Activated T-cell treated with anti-CD3 and anti-CD28 coated beads, Interleukin-2, amount 50 U/mL, for 48 hours (primary cell): ENCODE data around the gene MDGA2.
"Not testable (repeated sequence)": the region's sequence is repeated elsewhere in the genome, so short reads cannot be mapped to it uniquely, and the experiment has no call there.

Source experiments
- DNase-seq, 2 experiments: peaks; one replicate each; pipeline ENCODE4 v3.0.0-alpha.2; 2020

The MDGA2 gene

DNA sequence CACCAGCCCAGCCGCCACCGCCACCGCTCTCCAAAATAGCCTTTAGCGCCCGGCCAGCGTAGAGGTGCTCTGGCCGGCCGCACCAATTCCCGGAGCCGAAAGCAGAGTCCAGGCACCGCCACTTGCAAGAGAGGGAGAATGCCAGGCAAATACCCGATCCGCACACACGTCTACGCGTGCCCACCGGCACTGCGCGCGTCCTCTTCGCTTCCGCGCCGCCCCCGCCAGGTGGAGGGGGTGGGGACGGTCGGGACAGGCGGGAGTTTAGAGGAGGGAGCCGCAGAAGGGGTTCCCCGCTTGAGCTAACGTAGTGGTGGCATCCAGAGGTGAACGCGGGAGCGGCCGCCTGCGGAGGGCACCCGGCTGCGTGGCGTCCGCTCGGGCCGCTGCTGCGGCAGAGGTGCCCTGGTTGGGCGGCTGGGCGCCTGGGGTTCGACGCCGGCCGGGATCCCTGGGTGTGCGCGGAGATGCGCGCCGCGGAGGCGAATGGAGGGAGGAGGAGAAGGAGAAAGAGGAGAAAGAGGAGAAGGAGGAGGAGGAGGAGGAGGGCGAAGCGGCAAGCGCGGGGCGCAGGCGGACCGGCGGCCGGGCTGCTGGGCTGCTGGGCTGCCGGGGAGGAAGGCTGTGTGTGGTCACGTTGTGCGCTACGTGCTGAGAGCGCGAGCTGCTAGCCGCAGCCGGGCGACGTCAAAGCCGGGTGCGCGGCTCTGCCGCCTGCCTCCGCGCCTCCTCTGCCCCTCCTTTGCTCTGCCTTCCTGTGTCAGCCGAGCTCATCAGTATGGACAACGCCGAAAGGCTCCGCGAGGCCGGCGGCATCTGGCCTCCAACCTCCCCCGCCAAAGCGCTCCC is at the start of gene MDGA2:
Gene MDGA2, minus strand, starts transcription at position 140 of the 849 bp plus-strand sequence.
- DNase-seq: peak; percentile 17 to 19

DNA sequence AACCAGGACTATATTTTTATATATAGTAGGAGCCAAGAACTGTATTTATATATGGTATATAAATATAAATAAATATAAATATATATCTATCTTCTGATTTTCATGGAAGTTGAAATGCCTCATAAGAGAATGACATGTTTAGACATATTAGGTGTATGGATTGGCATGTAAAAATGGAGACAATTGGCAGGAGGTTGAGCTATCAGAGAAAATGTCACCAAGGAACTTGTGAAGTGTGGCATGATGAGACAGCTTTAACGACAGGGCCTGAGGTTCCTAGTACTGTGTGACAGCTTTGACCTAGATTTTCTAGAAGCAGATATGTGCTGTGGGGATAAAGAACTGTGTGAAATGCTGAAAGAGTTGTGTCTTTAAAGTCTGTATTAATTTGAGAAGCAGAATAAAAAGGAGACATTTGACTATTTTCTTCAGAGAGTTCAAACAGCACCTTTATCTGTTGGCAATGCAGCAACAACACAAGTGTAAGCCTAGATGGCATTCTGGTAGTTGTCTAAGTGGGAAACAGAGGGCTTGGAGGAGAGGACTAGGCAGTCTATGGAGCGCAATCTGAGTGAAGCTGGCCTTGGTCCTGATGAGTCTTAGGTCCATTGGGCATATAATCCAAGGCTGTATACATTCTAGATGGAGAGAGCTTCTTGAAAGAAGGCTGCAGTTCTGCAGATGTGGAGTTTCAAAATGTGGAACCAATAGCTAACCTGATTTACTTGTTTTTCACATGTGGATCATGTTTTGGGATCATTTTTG is 47.7 kb upstream of the MDGA2 start:
- DNase-seq: no peak

DNA sequence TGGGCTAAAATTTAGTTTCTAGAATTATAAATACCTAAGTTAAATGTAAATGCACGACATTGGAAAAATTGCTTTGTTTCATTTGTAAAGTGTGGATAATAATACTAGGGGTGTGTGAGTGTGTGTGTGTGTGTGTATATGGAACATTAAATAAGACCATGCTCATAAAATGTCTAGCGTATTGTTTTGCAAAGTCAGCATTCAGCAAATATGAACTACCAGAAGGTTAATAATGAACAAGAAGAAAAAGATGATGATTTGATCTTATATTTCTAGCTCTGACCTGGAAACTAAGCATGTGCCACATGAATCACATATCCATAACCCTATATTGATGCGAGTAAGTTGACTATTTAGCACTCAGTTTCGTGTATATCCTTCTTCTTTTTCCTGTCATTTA is 44.9 kb upstream of the MDGA2 start:
- DNase-seq: no peak

DNA sequence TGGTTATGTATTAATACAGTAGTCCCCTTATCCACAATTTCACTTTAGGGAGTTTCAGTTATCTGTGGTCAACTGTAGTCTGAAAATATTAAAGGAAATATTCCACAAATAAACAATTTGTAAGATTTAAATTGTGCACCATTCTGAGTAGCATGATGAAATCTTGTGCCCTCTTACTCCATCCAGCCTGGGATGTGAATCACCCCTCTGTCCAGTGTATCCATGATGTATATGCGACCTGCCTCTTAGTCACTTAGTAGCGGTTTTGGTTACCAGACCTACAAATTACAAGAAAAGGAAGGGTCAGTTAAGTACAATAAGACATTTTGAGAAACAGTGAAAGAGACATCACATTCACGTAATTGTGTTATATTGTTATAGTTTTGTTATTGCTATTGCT is 39.9 kb upstream of the MDGA2 start:
- DNase-seq: no peak

DNA sequence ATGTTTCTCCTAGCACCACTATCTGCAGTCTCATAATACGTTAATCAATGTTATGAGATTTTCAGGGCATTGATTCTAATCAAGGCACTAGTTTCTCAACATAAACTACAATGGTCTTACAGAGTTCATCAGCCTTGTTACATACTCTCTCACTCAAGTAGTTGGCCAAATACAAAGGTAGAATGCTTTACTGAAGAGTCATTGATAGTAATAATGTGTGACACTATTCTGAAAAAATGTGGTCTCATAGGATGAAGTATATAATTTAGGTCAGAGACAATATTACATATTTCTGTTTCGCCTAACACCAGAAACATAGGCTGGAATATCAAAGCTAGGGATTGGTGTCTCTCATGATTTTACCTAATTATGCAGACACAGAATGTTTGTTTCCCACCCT is 35.2 kb upstream of the MDGA2 start:
- no peak for DNase-seq

DNA sequence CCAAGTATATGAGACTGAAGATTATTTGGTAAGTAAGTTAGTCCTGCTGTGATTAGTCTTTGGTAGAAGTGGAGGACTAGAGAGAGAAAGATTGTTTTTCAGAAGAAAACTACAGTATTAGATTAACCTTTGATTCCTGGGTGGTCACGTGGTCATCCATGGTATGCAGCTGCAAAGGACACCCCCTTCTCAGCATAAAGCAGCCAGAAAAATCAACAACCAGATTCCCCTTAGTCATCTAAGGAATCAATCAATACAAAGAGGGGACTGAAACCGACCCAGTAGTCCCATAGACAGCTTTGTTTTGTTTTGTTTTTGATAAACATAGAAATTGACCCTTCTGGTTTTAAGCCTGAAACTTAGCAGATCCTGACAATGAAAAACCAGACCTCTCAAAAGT is 30.3 kb upstream of the MDGA2 start:
- DNase-seq: no peak

DNA sequence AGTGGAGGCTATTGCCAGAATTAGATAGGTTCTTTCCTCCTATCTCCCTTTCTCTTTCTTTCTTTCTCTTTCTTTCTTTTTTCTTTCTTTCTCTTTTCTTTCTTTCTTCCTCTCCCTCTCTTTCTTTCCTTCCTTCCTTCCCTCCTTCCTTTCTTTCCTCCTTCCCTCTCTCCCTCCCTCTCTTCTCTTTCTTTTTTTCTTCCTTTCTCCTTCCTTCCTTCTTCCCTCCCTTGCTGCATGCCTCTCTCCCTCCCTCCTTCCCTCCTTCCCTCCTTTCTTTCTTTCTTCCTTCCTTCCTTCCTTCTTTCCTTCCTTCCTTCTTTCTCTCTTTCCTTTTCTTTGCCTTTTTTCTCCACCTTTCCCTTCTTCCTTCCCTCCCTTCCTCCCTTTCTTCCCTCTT is 16.4 kb upstream of the MDGA2 start:
- DNase-seq: no peak

DNA sequence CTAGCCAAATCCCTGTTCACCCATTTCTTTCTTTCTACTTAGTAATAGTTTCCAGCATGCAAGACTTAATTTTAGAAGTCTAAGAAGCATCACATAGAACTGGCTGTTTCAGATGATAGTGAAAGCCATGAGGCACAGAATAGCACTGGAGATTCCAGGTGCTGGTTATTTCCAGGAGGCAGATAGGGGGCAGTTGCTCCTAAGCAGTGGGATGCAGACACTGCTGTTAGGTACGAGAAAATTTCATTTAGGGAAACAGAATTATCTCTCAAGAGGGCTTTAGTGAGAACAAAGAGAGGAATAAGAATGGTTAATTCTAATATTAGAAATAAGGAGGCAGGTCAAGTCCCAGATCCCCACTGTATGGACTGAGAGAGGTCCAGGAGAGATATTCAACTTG is 3.6 kb upstream of the MDGA2 start:
- DNase-seq: no peak

DNA sequence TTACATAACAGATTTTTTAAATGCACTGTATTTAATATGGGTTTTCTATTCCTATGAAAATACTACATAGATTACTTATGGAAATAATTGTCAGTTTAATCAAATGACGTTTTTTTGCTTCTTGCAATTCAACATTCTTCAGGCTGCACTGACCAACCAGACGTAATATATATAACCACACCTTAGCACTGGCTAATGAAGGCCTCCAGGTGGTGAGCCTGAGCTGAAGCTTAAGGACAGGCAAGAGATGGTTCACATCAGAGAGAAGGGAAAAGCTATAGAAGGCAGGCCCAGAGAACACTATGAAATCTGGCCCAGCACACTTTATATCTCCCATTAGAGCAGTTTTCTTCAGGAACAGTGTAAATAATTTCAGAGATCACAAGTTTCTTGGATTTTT is 2.8 kb upstream of the MDGA2 start:
- no peak for DNase-seq

DNA sequence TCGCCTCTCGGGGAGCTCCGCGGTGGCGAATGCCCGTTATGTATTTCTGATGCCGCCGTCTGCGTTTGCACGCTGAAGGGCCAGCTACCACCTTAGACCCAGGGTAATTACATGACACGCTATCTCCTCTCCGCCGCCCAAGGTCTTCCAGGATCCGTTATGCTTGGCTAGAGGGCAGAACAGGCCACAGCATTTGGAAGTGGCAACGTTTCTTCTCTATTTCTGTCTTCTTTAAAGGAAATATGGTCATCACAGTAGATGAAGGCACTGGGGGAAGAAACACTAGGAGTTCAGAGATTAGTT is 861 bp upstream of the MDGA2 start:
- peak in 1 of 2 experiments; percentile 14 for DNase-seq

DNA sequence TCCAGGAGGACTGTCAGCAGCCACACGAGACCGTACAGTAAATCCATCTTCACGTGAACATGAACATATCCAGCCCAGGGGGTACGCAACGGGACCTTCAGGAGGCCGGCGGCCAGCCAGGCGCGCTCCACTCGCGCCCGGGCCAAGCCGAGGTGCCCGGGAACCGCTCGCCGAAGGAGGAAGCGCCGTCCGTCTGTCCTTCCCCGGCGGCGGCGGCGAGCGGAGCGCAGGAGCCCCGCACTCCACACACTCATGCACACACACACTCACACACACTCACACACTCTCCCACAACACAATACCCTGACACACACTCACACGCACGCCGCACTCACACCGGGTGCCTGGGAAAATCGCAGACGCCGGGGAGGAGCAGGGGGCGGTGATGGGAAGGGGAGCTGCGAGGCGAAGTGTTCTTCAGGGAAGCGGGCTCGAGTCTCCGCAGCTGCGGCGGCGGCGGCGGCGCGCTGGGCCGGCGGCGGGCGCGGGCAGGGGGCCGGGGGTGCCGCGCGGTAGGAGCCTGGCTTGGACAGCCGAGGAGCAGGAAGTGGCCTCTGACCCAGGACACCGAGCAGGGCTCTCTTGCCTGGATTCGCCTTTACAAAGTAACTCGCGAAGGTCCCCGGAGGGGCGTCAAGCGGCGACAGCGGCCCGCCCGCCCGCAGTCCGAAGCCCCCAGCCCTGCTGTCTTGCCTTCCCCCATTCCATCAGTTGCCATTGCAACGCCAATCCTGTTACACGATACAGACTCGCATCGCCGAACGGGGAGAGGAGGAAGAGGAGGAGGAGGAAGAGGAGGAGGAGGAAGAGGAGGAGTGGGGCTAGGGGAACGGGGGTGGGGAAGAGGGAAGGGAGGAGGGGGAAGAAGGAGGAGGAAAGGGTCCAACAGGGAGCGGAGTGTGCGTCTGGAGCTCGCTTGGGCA is 601 bp downstream of the MDGA2 start:
- peak in 1 of 2 experiments; percentile 15 for DNase-seq

DNA sequence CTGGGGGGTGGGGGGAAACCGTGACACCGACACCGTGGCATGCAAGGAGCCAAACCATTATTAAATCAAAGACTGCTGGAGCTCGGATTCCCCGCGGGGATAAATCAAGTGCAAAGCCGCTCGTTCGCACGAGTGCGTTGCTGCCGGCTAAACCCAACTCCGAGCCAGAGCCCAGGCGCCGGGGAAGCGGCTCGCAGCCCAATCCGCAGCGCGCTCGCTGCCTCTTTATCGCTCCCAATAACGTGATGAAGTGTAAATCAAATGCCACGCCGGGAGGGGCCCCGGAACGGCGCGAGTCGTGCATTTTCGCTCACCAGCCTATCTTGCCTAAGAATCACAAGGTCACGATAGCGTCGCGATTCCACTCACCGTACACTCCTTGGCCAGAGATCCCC is 1.3 kb downstream of the MDGA2 start:
- peak in 1 of 2 experiments; percentile 16 for DNase-seq

DNA sequence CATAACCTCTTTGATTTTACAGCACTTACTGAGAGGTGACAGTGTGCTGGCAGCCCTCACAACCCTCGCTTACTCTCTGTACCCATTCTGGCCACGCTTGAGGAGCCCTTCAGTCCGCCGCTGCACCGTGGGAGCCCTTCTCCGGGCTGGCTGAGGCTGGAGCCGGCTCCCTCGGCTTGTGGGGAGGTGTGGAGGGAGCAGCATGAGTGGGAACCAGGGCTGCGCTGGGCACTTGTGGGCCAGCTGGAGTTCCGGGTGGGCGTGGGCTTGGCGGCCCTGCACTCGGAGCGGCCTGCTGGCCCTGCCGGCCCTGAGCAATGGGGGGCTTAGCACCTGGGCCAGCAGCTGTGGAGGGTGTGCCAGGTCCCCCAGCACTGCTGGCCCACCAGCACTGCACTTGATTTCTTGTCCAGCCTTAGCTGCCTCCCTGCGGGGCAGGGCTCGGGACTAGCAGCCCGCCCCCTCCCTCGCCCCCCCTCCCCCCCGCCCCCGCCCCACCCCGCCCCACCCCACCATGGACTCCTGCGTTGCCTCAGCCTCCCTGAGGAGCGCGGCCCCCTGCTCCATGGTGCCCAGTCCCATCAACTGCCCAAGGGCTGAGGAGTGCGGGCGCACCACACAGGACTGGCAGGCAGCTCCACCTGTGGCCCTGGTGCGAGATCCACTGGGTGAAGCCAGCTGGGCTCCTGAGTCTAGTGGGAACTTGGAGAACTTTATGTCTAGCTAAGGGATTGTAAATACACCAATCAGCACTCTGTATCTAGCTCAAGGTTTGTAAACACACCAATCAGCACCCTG is 9.9 kb downstream of the MDGA2 start:
- no peak for DNase-seq

DNA sequence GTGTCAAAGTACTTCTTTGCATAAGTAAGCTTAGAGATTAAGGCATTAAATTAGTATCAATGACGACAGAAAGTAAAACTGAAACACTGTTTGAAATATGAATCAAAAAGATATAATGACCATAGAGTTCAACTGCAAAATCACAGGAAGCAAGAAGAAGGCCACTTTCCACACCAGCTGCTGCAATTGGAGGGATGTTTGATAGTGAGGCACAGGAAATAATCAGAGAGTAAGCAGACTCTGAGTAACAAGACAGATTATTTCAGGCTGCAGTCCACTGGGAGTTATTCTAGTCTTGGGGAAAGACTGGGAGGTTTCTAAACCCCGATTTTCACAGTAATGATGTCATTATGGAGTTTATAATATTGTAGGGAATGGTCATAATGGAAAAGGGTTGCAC is 12.9 kb downstream of the MDGA2 start:
- no peak for DNase-seq

DNA sequence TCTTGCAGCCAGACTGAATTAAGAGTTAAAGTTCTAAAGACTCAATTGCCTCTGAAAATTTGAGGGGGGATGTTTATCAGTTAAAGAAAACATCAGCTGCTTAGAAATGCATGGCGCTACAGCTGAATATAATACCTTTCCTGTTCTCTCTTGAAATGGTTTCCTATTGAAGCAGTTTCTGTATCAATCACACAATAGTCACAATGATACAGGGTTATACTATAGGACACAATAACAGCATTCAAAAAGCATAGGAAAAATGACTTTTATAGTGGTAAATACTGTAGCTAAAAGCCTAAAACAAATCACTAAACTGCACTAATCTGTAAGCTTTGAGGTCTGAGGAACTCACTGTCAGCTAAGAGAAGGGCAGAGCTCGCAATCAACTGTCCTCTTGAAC is 15.2 kb downstream of the MDGA2 start:
- no peak for DNase-seq

DNA sequence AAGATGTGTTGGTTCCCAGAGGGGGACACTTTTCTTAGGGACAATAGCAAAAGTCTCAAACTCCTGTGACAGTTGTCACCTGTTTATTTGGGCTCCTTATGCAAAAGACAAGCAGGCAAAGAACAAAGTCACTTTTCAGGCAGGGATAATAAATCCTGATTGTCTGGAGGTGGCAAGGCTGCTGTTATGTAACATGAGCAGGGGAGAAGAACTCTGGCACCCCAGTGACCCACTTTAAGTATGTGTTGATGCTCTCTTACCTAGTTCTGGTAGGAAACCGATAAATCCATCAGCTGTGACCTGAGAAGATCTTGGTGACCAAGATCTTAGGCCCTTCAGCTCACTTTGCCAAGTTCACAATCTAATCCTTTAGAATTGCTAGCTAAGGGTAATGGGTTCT is 17.4 kb downstream of the MDGA2 start:
- no peak for DNase-seq

DNA sequence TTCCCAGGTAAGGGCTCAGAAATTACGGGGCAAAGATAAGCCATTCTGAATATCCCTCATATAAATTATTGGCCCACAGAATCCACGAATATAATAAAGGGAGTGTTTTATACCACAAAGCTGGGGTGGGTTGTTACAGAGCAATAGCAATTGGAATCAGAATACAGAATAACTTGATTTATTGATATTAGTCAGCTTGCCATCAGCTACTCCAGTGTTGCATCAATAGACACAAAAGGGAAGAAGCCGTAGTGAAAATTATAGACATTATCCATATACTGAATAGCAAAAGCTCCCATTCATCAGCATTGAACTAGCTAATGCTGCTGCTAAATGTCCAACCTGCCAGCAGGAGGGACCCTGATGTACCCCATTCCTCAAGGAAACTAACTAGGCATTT is 18.3 kb downstream of the MDGA2 start:
- no peak for DNase-seq

DNA sequence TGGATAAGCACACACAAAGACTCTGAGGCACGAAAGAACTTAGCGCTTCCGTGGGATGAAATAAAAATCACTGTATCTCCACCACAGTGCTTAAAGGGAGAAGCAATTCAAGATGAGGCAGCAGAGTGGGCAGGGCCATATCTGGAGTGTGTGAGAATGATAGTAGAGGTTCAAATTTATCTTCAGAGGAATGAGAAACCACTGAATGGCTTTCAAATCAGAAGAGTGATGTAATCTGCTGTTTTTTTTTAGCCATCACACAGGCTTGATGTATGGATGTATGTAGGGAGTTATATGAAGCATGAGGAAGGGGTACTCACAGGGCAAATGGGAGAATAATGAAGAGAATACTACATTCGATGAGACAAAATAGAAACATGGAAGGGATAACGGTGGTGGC is 24.1 kb downstream of the MDGA2 start:
- DNase-seq: no peak

DNA sequence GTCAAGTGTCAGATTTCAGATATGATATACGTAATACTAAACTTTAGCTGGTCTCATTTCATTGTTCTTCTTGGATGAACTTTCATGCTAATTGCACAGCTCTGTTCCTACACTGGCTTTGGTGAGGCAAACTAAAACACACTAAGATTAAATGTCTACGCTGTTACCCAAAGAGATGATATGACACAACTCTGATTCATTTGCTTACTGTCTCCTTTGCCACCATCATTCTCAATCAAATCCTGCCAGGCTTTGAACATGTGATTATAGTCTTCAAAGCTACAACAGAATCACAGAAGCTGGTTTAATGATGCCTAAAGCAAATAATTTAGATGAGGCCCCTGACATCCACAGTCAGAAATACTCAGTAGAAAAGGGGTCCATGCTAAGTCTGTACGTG is 37.7 kb downstream of the MDGA2 start:
- no peak for DNase-seq

DNA sequence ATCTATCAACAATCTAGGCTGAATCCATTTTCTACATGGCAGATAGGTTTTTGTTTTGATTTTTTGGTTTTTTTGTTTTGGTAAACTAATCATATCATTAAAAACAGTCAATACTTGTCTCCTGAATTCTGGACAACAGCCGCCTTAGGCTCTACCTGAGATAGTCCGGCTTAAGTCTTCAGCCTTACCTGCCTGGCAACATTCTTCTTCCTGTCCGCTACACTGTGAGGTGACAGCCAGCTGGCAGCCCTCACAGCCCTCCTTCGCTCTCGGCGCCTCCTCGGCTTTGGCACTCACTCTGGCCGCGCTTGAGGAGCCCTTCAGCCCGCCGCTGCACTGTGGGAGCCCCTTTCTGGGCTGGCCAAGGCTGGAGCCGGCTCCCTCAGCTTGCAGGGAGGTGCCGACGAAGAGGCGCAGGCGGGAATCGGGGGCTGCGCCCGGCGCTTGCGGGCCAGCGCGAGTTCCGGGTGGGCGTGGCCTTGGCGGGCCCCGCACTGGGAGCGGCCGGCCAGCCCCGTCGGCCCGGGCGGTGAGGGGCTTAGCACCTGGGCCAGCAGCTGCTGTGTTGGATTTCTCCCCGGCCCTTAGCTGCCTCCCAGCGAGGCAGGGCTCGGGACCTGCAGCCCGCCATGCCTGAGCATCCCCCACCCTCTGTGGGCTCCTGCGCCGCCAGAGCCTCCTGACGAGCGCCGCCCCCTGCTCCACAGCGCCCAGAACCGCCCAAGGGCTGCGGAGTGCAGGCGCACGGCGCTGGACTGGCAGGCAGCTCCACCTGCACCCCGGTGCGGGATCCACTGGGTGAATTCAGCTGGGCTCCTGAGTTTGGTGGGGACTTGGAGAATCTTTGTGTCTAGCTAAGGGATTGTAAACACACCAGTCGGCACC is 49.0 kb downstream of the MDGA2 start:
- DNase-seq: no peak

DNA sequence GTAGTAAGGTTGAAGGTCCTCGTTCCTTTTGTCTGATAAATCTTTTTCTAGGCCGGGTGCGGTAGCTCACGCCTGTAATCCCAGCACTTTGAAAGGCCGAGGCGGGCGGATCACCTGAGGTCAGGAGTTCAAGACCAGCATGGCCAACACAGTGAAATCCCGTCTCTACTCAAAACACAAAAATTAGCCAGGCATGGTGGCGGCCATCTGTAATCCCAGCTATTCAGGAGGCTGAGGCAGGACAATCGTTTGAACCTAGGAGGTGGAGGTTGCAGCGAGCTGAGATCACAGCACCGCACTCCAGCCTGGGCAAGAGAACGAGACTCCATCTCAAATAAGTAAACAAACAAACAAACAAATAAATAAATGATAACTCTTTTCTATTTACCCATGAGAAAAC is 51.3 kb downstream of the MDGA2 start:
- DNase-seq: not testable (repeated sequence)

DNA sequence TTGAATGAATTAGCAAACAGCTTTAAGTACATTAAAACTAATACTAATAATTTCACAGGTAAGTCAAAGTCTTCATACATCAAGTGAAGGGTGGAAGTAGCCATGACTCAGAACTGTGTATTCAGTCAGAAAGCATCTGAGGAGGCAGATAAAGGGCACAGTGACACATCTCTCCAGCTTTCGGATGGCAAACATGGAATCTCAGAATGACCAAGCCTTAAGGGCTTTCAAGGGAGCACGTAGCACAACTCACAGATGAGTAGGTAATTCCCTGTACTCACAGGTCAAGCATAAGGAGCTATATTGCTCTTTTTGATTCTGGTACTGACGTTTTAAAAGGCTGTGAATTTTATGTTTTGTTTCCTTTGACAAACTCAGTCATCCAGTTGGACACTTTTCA is 56.0 kb downstream of the MDGA2 start:
- DNase-seq: no peak
